ENCODE results near the gene HEBP2. TPM values are rescaled to one million over a fixed set of nuclear protein-coding genes. Genes with fewer than 3 reads are reported as not detected.

The HEBP2 gene
- total RNA-seq, 1 experiment from 2014 or later, result 71.2 TPM

GRCh38 chr6:138441965-138442364, 37.9 kb downstream of the HEBP2 start:
- Mint-ChIP-seq H3K4me1 (ENCODE audit: insufficient read depth, unreplicated experiment) (peaks cover 7% of the 10 kb centered on the region), H3K27ac (ENCODE audit: low read depth, unreplicated experiment) (no peak overlapping the region), H3K27me3 (ENCODE audit: insufficient read depth, unreplicated experiment) (no peaks in the 10 kb centered on the region), H3K9me3 (ENCODE audit: unreplicated experiment) (no peaks in the 10 kb centered on the region), H3K36me3 (ENCODE audit: insufficient read depth, unreplicated experiment) (peaks cover 7% of the 10 kb centered on the region), H3K4me3 (ENCODE audit: unreplicated experiment) (no peak overlapping the region)
- no TSS peak for BruUV-seq (replicated peaks)
- ChIA-PET CTCF (interaction anchor here (0.6 to 2.3 kb wide), 7 partner anchors 13 to 291 kb away, joined by 3 to 15 read pairs (median 3); partner anchors contain the start of gene HEBP2), POLR2A (interaction anchor here (1.0 to 1.8 kb wide), 3 partner anchors 14 to 49 kb away, joined by 3 to 13 read pairs (median 4); no protein-coding TSS in a partner anchor)
- no peak for TF ChIP-seq CTCF (IDR thresholded peaks at IDR 0.05; ENCODE audit: unreplicated experiment)
- intact Hi-C loops (cut with micrococcal nuclease), result no loop called here
- no peak for DNase-seq (ENCODE audit: unreplicated experiment)

DNA sequence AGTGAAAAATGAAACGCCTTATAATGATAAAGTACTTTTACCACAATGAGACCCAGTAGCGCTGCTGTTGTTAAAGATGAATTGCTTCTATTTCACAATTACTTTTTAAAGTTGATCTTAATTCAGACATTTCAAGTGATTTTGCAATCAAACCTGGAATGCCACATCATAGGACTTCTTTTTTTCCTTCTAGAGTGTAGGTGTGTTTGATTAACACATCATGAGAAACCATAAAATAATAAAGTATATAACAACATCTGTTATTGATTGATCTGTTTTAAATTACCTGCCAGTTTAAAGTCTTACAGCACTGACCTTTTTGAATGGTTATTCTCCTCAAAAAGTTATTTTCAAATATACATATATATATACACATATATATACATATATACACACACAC, 38.6 kb downstream of the HEBP2 start:
- ChIA-PET POLR2A (interaction anchor here (0.6 to 1.8 kb wide), 3 partner anchors 13 to 64 kb away, joined by 3 to 13 read pairs (median 4); no protein-coding TSS in a partner anchor), CTCF (interaction anchor here (1.0 to 2.3 kb wide), 3 partner anchors 13 to 66 kb away, joined by 3 to 15 read pairs (median 13); no protein-coding TSS in a partner anchor)
- Mint-ChIP-seq H3K27me3 (ENCODE audit: insufficient read depth, unreplicated experiment) (no peaks in the 10 kb centered on the region), H3K27ac (ENCODE audit: low read depth, unreplicated experiment) (no peak overlapping the region), H3K36me3 (ENCODE audit: insufficient read depth, unreplicated experiment) (peaks cover 7% of the 10 kb centered on the region), H3K9me3 (ENCODE audit: unreplicated experiment) (no peaks in the 10 kb centered on the region), H3K4me3 (ENCODE audit: unreplicated experiment) (no peak overlapping the region), H3K4me1 (ENCODE audit: insufficient read depth, unreplicated experiment) (peaks cover 7% of the 10 kb centered on the region)
- no peak for TF ChIP-seq CTCF (IDR thresholded peaks at IDR 0.05; ENCODE audit: unreplicated experiment)
- BruUV-seq (replicated peaks), result no TSS peak
- intact Hi-C loops (cut with micrococcal nuclease), result no loop called here
- DNase-seq (ENCODE audit: unreplicated experiment), result peak; percentile 26

- Mint-ChIP-seq H3K4me1 (ENCODE audit: insufficient read depth, unreplicated experiment) (peaks cover 7% of the 10 kb centered on the region), H3K27ac (ENCODE audit: low read depth, unreplicated experiment) (no peak overlapping the region), H3K9me3 (ENCODE audit: unreplicated experiment) (no peaks in the 10 kb centered on the region), H3K36me3 (ENCODE audit: insufficient read depth, unreplicated experiment) (peaks cover 7% of the 10 kb centered on the region), H3K27me3 (ENCODE audit: insufficient read depth, unreplicated experiment) (no peaks in the 10 kb centered on the region), H3K4me3 (ENCODE audit: unreplicated experiment) (no peak overlapping the region)
- ChIA-PET CTCF (interaction anchor here (0.6 to 0.9 kb wide), 4 partner anchors 15 to 50 kb away, joined by 3 to 4 read pairs (median 4); no protein-coding TSS in a partner anchor), POLR2A (interaction anchor here (0.7 to 4.6 kb wide), 4 partner anchors 11 to 329 kb away, joined by 3 to 18 read pairs (median 4); partner anchors contain the start of gene CCDC28A)
- TF ChIP-seq CTCF (IDR thresholded peaks at IDR 0.05; ENCODE audit: unreplicated experiment), result no peak
- no peak for DNase-seq (ENCODE audit: unreplicated experiment)
- intact Hi-C loops (cut with micrococcal nuclease), result no loop called here
- BruUV-seq (replicated peaks), result no TSS peak
Measured at GRCh38 chr6:138443979-138444378, 40.0 kb downstream of the HEBP2 start.

GRCh38 chr6:138446821-138447220, 42.8 kb downstream of the HEBP2 start:
- no peak for DNase-seq (ENCODE audit: unreplicated experiment)
- H3K27me3 Mint-ChIP-seq (ENCODE audit: insufficient read depth, unreplicated experiment), result no peaks in the 10 kb centered on the region
- no peak overlapping the region for H3K27ac Mint-ChIP-seq (ENCODE audit: low read depth, unreplicated experiment)
- ChIA-PET CTCF (interaction anchor here (0.6 to 3.5 kb wide), 5 partner anchors 18 to 80 kb away, joined by 3 to 13 read pairs (median 7); no protein-coding TSS in a partner anchor), POLR2A (interaction anchor here (0.6 to 4.6 kb wide), 3 partner anchors 8 to 317 kb away, joined by 3 to 18 read pairs (median 3); no protein-coding TSS in a partner anchor)
- H3K9me3 Mint-ChIP-seq (ENCODE audit: unreplicated experiment), result no peaks in the 10 kb centered on the region
- no TSS peak for BruUV-seq (replicated peaks)
- peaks cover 3% of the 10 kb centered on the region for H3K36me3 Mint-ChIP-seq (ENCODE audit: insufficient read depth, unreplicated experiment)
- peaks cover 5% of the 10 kb centered on the region for H3K4me1 Mint-ChIP-seq (ENCODE audit: insufficient read depth, unreplicated experiment)
- H3K4me3 Mint-ChIP-seq (ENCODE audit: unreplicated experiment), result no peak overlapping the region
- TF ChIP-seq CTCF (IDR thresholded peaks at IDR 0.05; ENCODE audit: unreplicated experiment), result no peak
- intact Hi-C loops (cut with micrococcal nuclease), result no loop called here
